Coronary artery (tissue), 2 donors: Measurements from ENCODE around the gene ANKRD39.

Experiments used
- DNase-seq: peaks from one replicate; pipeline ENCODE4 v3.0.0-alpha.2; 2017; ENCODE audit warnings: low spot score
- H3K27ac ChIP-seq, 2 donors: fragments of 200-600 bp; sonication (generic); one replicate each; pipeline ENCODE4 v1.5.1; 2016 to 2019
- H3K4me3 ChIP-seq: fragments of 200-600 bp; sonication (generic); 2 replicates; pipeline ENCODE4 v1.5.1; 2016; ENCODE audit warnings: mild to moderate bottlenecking, moderate library complexity
- CTCF ChIP-seq: fragments of 200-600 bp; sonication (generic); IDR thresholded peaks from one replicate; pipeline ENCODE4 v1.5.1; 2019; ENCODE audit warnings: antibody characterized with exemption

Gene ANKRD39

GRCh38 chr2:96826546-96827278 lies 31.1 kb downstream of the ANKRD39 start:
- Histone ChIP-seq H3K27ac (no peak overlapping the region), H3K4me3 (no peak overlapping the region)
- TF ChIP-seq CTCF: no peak
- DNase-seq: no peak

GRCh38 chr2:96825057-96825456 lies 32.8 kb downstream of the ANKRD39 start:
- H3K4me3 ChIP-seq: no peak overlapping the region
- no peak for TF ChIP-seq CTCF
- H3K27ac ChIP-seq: no peak overlapping the region
- DNase-seq: no peak

GRCh38 chr2:96824079-96824870 lies 33.5 kb downstream of the ANKRD39 start:
- Histone ChIP-seq H3K27ac (no peak overlapping the region), H3K4me3 (no peak overlapping the region)
- no peak for TF ChIP-seq CTCF
- DNase-seq: no peak

- no peak overlapping the region for H3K27ac ChIP-seq
- TF ChIP-seq CTCF: no peak
- DNase-seq: no peak
- H3K4me3 ChIP-seq: no peak overlapping the region
Observed at GRCh38 chr2:96823198-96823597, 34.6 kb downstream of the ANKRD39 start.

GRCh38 chr2:96822786-96823185 lies 35.0 kb downstream of the ANKRD39 start:
- DNase-seq: no peak
- no peak overlapping the region for H3K27ac ChIP-seq
- no peak for TF ChIP-seq CTCF

GRCh38 chr2:96821113-96821675 lies 36.6 kb downstream of the ANKRD39 start:
- TF ChIP-seq CTCF: no peak
- H3K27ac ChIP-seq: no peak overlapping the region

More at GRCh38 chr2:96822786-96823185, 35.0 kb downstream of the ANKRD39 start:
- no peak overlapping the region for H3K4me3 ChIP-seq

More at GRCh38 chr2:96821113-96821675, 36.6 kb downstream of the ANKRD39 start:
- DNase-seq: no peak
- no peak overlapping the region for H3K4me3 ChIP-seq
